Mesenchymal stem cell (in vitro differentiated cells and primary cell): ENCODE results near the gene GTPBP4.

Experiments
- DNase-seq: peaks from one replicate; pipeline ENCODE4 v3.0.0-alpha.2; 2013
- H2AFZ ChIP-seq: one replicate; pipeline ENCODE4 v1.6.1; 2013; ENCODE audit warnings: low read depth, mild to moderate bottlenecking, control low read depth, inconsistent platforms, low read length, moderate library complexity
- H2AK5ac ChIP-seq: 2 replicates; pipeline ENCODE4 v1.6.1; 2013; ENCODE audit warnings: low read length, moderate library complexity, mild to moderate bottlenecking, inconsistent platforms; ENCODE audit not compliant: severe bottlenecking
- H2BK120ac ChIP-seq: one replicate; pipeline ENCODE4 v1.6.1; 2013; ENCODE audit warnings: low read depth, mild to moderate bottlenecking, inconsistent platforms, low read length, moderate library complexity
- H2BK12ac ChIP-seq, 2 experiments: one replicate each; pipeline ENCODE4 v1.6.1; 2013; ENCODE audit warnings: inconsistent platforms in 2 of 2, low read length in 2 of 2, mild to moderate bottlenecking in 2 of 2, moderate library complexity in 2 of 2, control low read depth in 1 of 2
- H2BK15ac ChIP-seq: one replicate; pipeline ENCODE4 v1.6.1; 2013; ENCODE audit warnings: mild to moderate bottlenecking, low read depth, inconsistent platforms; ENCODE audit not compliant: poor library complexity, severe bottlenecking
- H2BK5ac ChIP-seq: 2 replicates; pipeline ENCODE4 v1.6.1; 2013; ENCODE audit warnings: low read depth, mild to moderate bottlenecking, low read length, control low read depth, inconsistent platforms; ENCODE audit not compliant: poor library complexity, severe bottlenecking
- H3K14ac ChIP-seq, 2 experiments: one replicate each; pipeline ENCODE4 v1.6.1; 2013; ENCODE audit warnings: inconsistent platforms in 2 of 2, low read length in 2 of 2, control low read depth in 1 of 2, mild to moderate bottlenecking in 1 of 2, moderate library complexity in 1 of 2
- H3K18ac ChIP-seq, 2 experiments: one replicate each; pipeline ENCODE4 v1.6.1; 2013; ENCODE audit warnings: inconsistent platforms in 2 of 2, low read length in 2 of 2, control low read depth in 1 of 2, low read depth in 1 of 2, mild to moderate bottlenecking in 1 of 2
- H3K23ac ChIP-seq, 2 experiments: one replicate each; pipeline ENCODE4 v1.6.1; 2013; ENCODE audit warnings: inconsistent platforms in 2 of 2, low read length in 2 of 2, mild to moderate bottlenecking in 2 of 2, moderate library complexity in 2 of 2, control low read depth in 1 of 2
- H3K27ac ChIP-seq: 2 replicates; pipeline ENCODE4 v1.5.1; 2013; ENCODE audit warnings: mild to moderate bottlenecking, moderate library complexity, low read length, control low read depth, inconsistent platforms; ENCODE audit not compliant: poor library complexity, severe bottlenecking
- H3K27me3 ChIP-seq, 2 experiments: 2 replicates each; pipeline versions ENCODE4 v1.6.1 to v1.7.0; 2013; ENCODE audit warnings: low read length in 2 of 2, mild to moderate bottlenecking in 2 of 2, moderate library complexity in 2 of 2, control low read depth in 1 of 2, inconsistent platforms in 1 of 2; ENCODE audit not compliant: control insufficient read depth in 1 of 2, insufficient read depth in 1 of 2
- H3K36me3 ChIP-seq, 2 experiments: 2 replicates each; pipeline versions ENCODE4 v1.6.1 to v1.7.0; 2013; ENCODE audit warnings: low read length in 2 of 2, control low read depth in 1 of 2, inconsistent platforms in 1 of 2, low read depth in 1 of 2, mild to moderate bottlenecking in 1 of 2; ENCODE audit not compliant: insufficient read depth in 2 of 2, control insufficient read depth in 1 of 2
- H3K4ac ChIP-seq, 2 experiments: one replicate each; pipeline ENCODE4 v1.6.1; 2013; ENCODE audit warnings: inconsistent platforms in 2 of 2, low read length in 2 of 2, mild to moderate bottlenecking in 2 of 2, moderate library complexity in 2 of 2, control low read depth in 1 of 2, low read depth in 1 of 2
- H3K4me1 ChIP-seq: 2 replicates; pipeline ENCODE4 v1.6.1; 2013; ENCODE audit warnings: low read depth, low read length, control low read depth; ENCODE audit not compliant: control insufficient read depth, insufficient read depth
- H3K4me2 ChIP-seq: 2 replicates; pipeline ENCODE4 v1.6.1; 2013; ENCODE audit warnings: low read length, mild to moderate bottlenecking, inconsistent platforms; ENCODE audit not compliant: poor library complexity, severe bottlenecking
- H3K4me3 ChIP-seq, 2 experiments: 2 replicates each; pipeline versions ENCODE4 v1.5.1 to v1.7.0; 2013; ENCODE audit warnings: low read length in 2 of 2, mild to moderate bottlenecking in 2 of 2, control low read depth in 1 of 2, low read depth in 1 of 2; ENCODE audit not compliant: insufficient read depth in 1 of 2
- H3K79me1 ChIP-seq: replicated peaks from 2 replicates; pipeline ENCODE4 v1.6.1; 2013; ENCODE audit warnings: mild to moderate bottlenecking, control low read depth, low read length, inconsistent platforms; ENCODE audit not compliant: poor library complexity, severe bottlenecking
- H3K9ac ChIP-seq: 2 replicates; pipeline ENCODE4 v1.7.0; 2013; ENCODE audit warnings: mild to moderate bottlenecking, low read length, moderate library complexity
- H3K9me3 ChIP-seq: 2 replicates; pipeline ENCODE4 v1.7.0; 2013; ENCODE audit warnings: mild to moderate bottlenecking, low read length; ENCODE audit not compliant: control insufficient read depth
- H4K8ac ChIP-seq: one replicate; pipeline ENCODE4 v1.6.1; 2013; ENCODE audit warnings: inconsistent platforms, mild to moderate bottlenecking, low read length, moderate library complexity
- H4K91ac ChIP-seq: one replicate; pipeline ENCODE4 v1.6.1; 2013; ENCODE audit warnings: mild to moderate bottlenecking, low read length, inconsistent platforms
- WGBS: methylation state at CpG from one replicate; pipeline ENCODE4 v1.1.7; 2013; ENCODE audit warnings: mixed read lengths; 5-methylcytosine and 5-hydroxymethylcytosine counted together

The GTPBP4 gene

GRCh38 chr10:1056326-1057105 is 68.3 kb downstream of the GTPBP4 start, which contains the start of gene WDR37:
TSS of gene WDR37 (plus strand) at chr10:1056385. CDS start at chr10:1072156, 15,771 bp downstream.
- H3K14ac ChIP-seq, result peak within 1 kb of the TSS in 1 of 2 experiments; percentile 98
- DNase-seq, result peak; percentile 95
- peaks cover 4% of the 10 kb centered on the region for H3K79me1 ChIP-seq
- H3K27me3 ChIP-seq, result no peaks in the 10 kb centered on the region
- H3K27ac ChIP-seq, result peak within 1 kb of the TSS; percentile 96
- peak within 1 kb of the TSS; percentile 99 for H4K91ac ChIP-seq
- peak within 1 kb of the TSS; percentile 99 for H2BK5ac ChIP-seq
- H3K4ac ChIP-seq, result peak within 1 kb of the TSS; percentile 77 to 94
- peak within 1 kb of the TSS; percentile 98 to 99 for H3K18ac ChIP-seq
- under 1% methylated on average over 79 of the region's 87 CpGs for WGBS
- H3K9me3 ChIP-seq, result no peaks in the 10 kb centered on the region
- peaks cover 10 to 29% of the 10 kb centered on the region in 2 experiments for H3K36me3 ChIP-seq
- H2AFZ ChIP-seq, result peak within 1 kb of the TSS; percentile 87
- H3K9ac ChIP-seq, result peak within 1 kb of the TSS; percentile 95
- peak within 1 kb of the TSS; percentile 89 for H2AK5ac ChIP-seq
- no peak within 1 kb of the TSS for H2BK15ac ChIP-seq
- peak within 1 kb of the TSS in 1 of 2 experiments; percentile 48 for H2BK12ac ChIP-seq
- peak within 1 kb of the TSS; percentile 98 to 100 for H3K4me3 ChIP-seq
- H3K23ac ChIP-seq, result peak within 1 kb of the TSS in 1 of 2 experiments; percentile 97
- peak within 1 kb of the TSS; percentile 100 for H4K8ac ChIP-seq
- H2BK120ac ChIP-seq, result peak within 1 kb of the TSS; percentile 97
- H3K4me1 ChIP-seq, result peaks cover 9% of the 10 kb centered on the region
- H3K4me2 ChIP-seq, result peak within 1 kb of the TSS; percentile 86

DNA sequence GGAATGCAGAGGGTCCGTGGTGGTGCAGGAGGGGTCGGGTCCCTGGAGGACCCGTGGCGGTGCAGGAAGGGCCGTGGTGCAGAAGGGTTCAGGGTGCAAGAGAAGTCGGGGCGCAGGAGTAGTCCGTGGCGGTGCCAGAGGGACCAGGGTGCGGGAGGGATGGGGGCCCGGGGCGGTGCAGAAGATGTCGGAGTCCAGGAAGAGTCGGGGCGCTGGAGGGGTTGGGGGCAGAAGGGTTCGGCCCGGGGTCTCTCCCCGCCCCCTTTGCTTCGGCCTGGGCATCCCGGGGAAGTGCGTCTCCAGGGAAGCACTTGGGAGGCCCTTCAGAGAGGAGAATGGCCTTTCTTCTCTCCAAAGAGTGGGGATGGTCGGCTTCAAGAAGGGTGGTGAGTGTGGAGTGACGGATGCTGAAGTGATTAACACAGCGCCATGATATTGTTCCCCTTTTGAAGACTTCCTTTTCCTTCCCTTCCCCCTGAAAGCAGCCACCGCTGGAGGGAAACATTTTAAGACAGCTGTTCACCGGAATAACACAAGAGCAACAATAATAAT is 68.9 kb downstream of the GTPBP4 start:
- Histone ChIP-seq H4K8ac (peak overlapping the region; percentile 98), H3K4me1 (peaks cover 10% of the 10 kb centered on the region), H2AK5ac (no peak overlapping the region), H3K27ac (no peak overlapping the region), H3K4me3 (peak overlapping the region; percentile 98 to 100), H3K9me3 (no peaks in the 10 kb centered on the region), H2BK12ac (no peak overlapping the region), H3K14ac (peak overlapping the region in 1 of 2 experiments; percentile 91), H4K91ac (peak overlapping the region; percentile 57), H2BK15ac (no peak overlapping the region), H2BK5ac (no peak overlapping the region), H3K18ac (peak overlapping the region; percentile 73 to 87), H2AFZ (peak overlapping the region; percentile 87), H3K36me3 (peaks cover 7 to 27% of the 10 kb centered on the region in 2 experiments), H3K9ac (peak overlapping the region; percentile 95), H3K4me2 (peak overlapping the region; percentile 86), H3K79me1 (peaks cover 5% of the 10 kb centered on the region), H3K4ac (peak overlapping the region; percentile 46 to 77), H3K23ac (peak overlapping the region in 1 of 2 experiments; percentile 97), H2BK120ac (no peak overlapping the region), H3K27me3 (no peaks in the 10 kb centered on the region)
- WGBS, result 0% methylated on average over 18 of the region's 26 CpGs
- DNase-seq, result peak; percentile 50

DNA sequence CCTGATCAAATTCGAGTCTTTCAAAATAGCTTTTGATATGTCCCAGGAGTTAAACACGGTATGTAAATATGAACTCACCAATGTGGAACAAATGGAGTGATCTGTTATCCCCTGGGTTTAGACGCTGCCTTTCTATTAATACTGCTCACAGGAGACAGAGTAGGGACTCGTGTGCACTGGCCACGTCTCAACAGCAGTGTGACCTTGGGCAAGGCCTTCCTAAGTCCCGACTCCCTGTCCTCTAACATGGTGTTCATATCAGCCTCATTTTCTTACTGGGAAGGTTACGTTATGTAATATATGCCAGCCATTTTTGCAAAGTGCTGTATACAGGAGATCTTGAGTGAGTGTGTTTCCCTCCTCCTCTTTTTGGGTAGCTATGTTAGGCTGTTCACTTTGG is 69.8 kb downstream of the GTPBP4 start:
- 92% methylated on average over 6 of the region's 7 CpGs for whole genome bisulfite sequencing
- H3K9ac ChIP-seq, result peak overlapping the region; percentile 95
- no peak overlapping the region for H4K91ac ChIP-seq
- no peak for DNase-seq
- H2BK120ac ChIP-seq, result no peak overlapping the region
- H3K9me3 ChIP-seq, result no peaks in the 10 kb centered on the region
- peaks cover 5 to 21% of the 10 kb centered on the region in 2 experiments for H3K36me3 ChIP-seq
- peak overlapping the region in 1 of 2 experiments; percentile 98 for H3K4me3 ChIP-seq
- H3K79me1 ChIP-seq, result peaks cover 8% of the 10 kb centered on the region
- H2AFZ ChIP-seq, result no peak overlapping the region
- H3K4me2 ChIP-seq, result peak overlapping the region; percentile 25
- no peak overlapping the region for H2BK12ac ChIP-seq
- H2BK5ac ChIP-seq, result no peak overlapping the region
- no peak overlapping the region for H4K8ac ChIP-seq
- H3K18ac ChIP-seq, result no peak overlapping the region
- no peak overlapping the region for H3K14ac ChIP-seq
- H3K4ac ChIP-seq, result no peak overlapping the region
- H2AK5ac ChIP-seq, result no peak overlapping the region
- H3K27ac ChIP-seq, result no peak overlapping the region
- no peak overlapping the region for H2BK15ac ChIP-seq
- peaks cover 10% of the 10 kb centered on the region for H3K4me1 ChIP-seq
- H3K27me3 ChIP-seq, result no peaks in the 10 kb centered on the region
- H3K23ac ChIP-seq, result no peak overlapping the region

DNA sequence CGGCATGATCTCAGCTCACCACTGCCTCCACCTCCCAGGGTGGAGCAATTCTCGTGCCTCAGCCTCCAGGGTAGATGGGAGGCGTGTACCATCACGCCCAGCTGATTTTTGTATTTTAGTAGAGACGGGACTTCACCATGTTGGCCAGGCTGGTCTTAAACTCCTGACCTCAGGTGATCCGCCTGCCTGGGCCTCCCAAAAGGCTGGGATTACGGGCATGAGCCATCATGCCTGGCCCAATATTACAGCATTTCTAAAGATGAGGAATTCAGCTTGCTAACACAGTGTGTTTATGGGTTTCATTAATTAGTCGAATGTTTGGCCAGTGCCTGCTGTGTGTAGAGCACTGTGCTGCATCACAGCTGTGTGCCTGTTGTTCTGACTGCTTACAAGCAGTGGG is 71.7 kb downstream of the GTPBP4 start:
- H3K27me3 ChIP-seq, result no peaks in the 10 kb centered on the region
- no peak overlapping the region for H3K27ac ChIP-seq
- H3K18ac ChIP-seq, result no peak overlapping the region
- no peak overlapping the region for H3K4me2 ChIP-seq
- no peak overlapping the region for H2AFZ ChIP-seq
- H4K8ac ChIP-seq, result no peak overlapping the region
- no peak overlapping the region for H3K9ac ChIP-seq
- H2BK12ac ChIP-seq, result no peak overlapping the region
- DNase-seq, result no peak
- no peak overlapping the region for H2BK15ac ChIP-seq
- no peak overlapping the region for H2AK5ac ChIP-seq
- no peak overlapping the region for H3K4ac ChIP-seq
- no peak overlapping the region for H2BK120ac ChIP-seq
- H3K79me1 ChIP-seq, result peaks cover 21% of the 10 kb centered on the region
- peaks cover 8 to 24% of the 10 kb centered on the region in 2 experiments for H3K36me3 ChIP-seq
- no peak overlapping the region for H3K14ac ChIP-seq
- no peak overlapping the region for H3K23ac ChIP-seq
- peaks cover 7% of the 10 kb centered on the region for H3K4me1 ChIP-seq
- no peaks in the 10 kb centered on the region for H3K9me3 ChIP-seq
- H3K4me3 ChIP-seq, result no peak overlapping the region
- H2BK5ac ChIP-seq, result no peak overlapping the region
- WGBS, result 93% methylated on average over 8 of the region's 8 CpGs
- H4K91ac ChIP-seq, result no peak overlapping the region
